ENCODE data around the gene RARB. TPM values are rescaled to one million over a fixed set of nuclear protein-coding genes. Genes with fewer than 3 reads are reported as not detected.

RARB gene
- total RNA-seq, 2 experiments from 2014 or later, result not detected

- Mint-ChIP-seq H3K9me3 (peaks cover 18% of the 10 kb centered on the region), H3K27ac (no peak overlapping the region), H3K4me1 (no peaks in the 10 kb centered on the region), H3K36me3 (ENCODE audit: low read depth) (peaks cover 3% of the 10 kb centered on the region), H3K4me3 (no peak overlapping the region), H3K27me3 (no peaks in the 10 kb centered on the region)
- CTCF ChIA-PET, result no interaction called here
- DNase-seq, result no peak
- POLR2A ChIA-PET, result no interaction called here
These were observed 67.7 kb downstream of the RARB start for GRCh38 chr3:25495726-25496253.

- H3K27ac Mint-ChIP-seq, result no peak overlapping the region
- H3K4me1 Mint-ChIP-seq, result no peaks in the 10 kb centered on the region
- POLR2A ChIA-PET, result no interaction called here
- no peak for DNase-seq
- no peaks in the 10 kb centered on the region for H3K27me3 Mint-ChIP-seq
- no peak overlapping the region for H3K4me3 Mint-ChIP-seq
- peaks cover 16% of the 10 kb centered on the region for H3K9me3 Mint-ChIP-seq
- H3K36me3 Mint-ChIP-seq (ENCODE audit: low read depth), result peaks cover 3% of the 10 kb centered on the region
- CTCF ChIA-PET, result no interaction called here
These were observed 69.0 kb downstream of the RARB start for GRCh38 chr3:25497096-25497495.

- no peak overlapping the region for H3K4me3 Mint-ChIP-seq
- no peaks in the 10 kb centered on the region for H3K36me3 Mint-ChIP-seq (ENCODE audit: low read depth)
- ChIA-PET POLR2A (no interaction called here), CTCF (no interaction called here)
- no peak overlapping the region for H3K27ac Mint-ChIP-seq
- H3K27me3 Mint-ChIP-seq, result no peaks in the 10 kb centered on the region
- no peak for DNase-seq
- H3K9me3 Mint-ChIP-seq, result peaks cover 2% of the 10 kb centered on the region
- no peaks in the 10 kb centered on the region for H3K4me1 Mint-ChIP-seq
These were observed 72.7 kb downstream of the RARB start for GRCh38 chr3:25500706-25501210.

- H3K36me3 Mint-ChIP-seq (ENCODE audit: low read depth), result no peaks in the 10 kb centered on the region
- no peak for DNase-seq
- ChIA-PET POLR2A (no interaction called here), CTCF (no interaction called here)
- peaks cover 2% of the 10 kb centered on the region for H3K9me3 Mint-ChIP-seq
- H3K27ac Mint-ChIP-seq, result no peak overlapping the region
- no peaks in the 10 kb centered on the region for H3K4me1 Mint-ChIP-seq
- H3K4me3 Mint-ChIP-seq, result no peak overlapping the region
- no peaks in the 10 kb centered on the region for H3K27me3 Mint-ChIP-seq
These were observed 74.2 kb downstream of the RARB start for GRCh38 chr3:25502233-25502632.

GRCh38 chr3:25503898-25504301 lies 75.8 kb downstream of the RARB start:
- H3K9me3 Mint-ChIP-seq, result peaks cover 2% of the 10 kb centered on the region
- POLR2A ChIA-PET, result no interaction called here

GRCh38 chr3:25505581-25505980 lies 77.5 kb downstream of the RARB start:
- H3K36me3 Mint-ChIP-seq (ENCODE audit: low read depth), result no peaks in the 10 kb centered on the region
- H3K4me1 Mint-ChIP-seq, result no peaks in the 10 kb centered on the region
- H3K9me3 Mint-ChIP-seq, result peaks cover 2% of the 10 kb centered on the region
- ChIA-PET CTCF (no interaction called here), POLR2A (no interaction called here)
- DNase-seq, result no peak
- H3K27me3 Mint-ChIP-seq, result no peaks in the 10 kb centered on the region
- no peak overlapping the region for H3K4me3 Mint-ChIP-seq
- no peak overlapping the region for H3K27ac Mint-ChIP-seq

More at GRCh38 chr3:25503898-25504301, 75.8 kb downstream of the RARB start:
- Mint-ChIP-seq H3K36me3 (ENCODE audit: low read depth) (no peaks in the 10 kb centered on the region), H3K27ac (no peak overlapping the region), H3K27me3 (no peaks in the 10 kb centered on the region), H3K4me3 (no peak overlapping the region), H3K4me1 (no peaks in the 10 kb centered on the region)
- CTCF ChIA-PET, result interaction anchor here (0.6 kb wide), 1 partner anchor 1240 kb away, joined by 3 read pairs; no protein-coding TSS in a partner anchor
- DNase-seq, result no peak

GRCh38 chr3:25507811-25508210 lies 79.7 kb downstream of the RARB start:
- Mint-ChIP-seq H3K4me1 (no peaks in the 10 kb centered on the region), H3K27ac (no peak overlapping the region), H3K9me3 (peaks cover 2% of the 10 kb centered on the region), H3K27me3 (no peaks in the 10 kb centered on the region), H3K4me3 (no peak overlapping the region), H3K36me3 (ENCODE audit: low read depth) (no peaks in the 10 kb centered on the region)
- POLR2A ChIA-PET, result no interaction called here
- DNase-seq, result no peak
- CTCF ChIA-PET, result no interaction called here

- Mint-ChIP-seq H3K27me3 (no peaks in the 10 kb centered on the region), H3K9me3 (peaks cover 2% of the 10 kb centered on the region), H3K27ac (no peak overlapping the region), H3K36me3 (ENCODE audit: low read depth) (no peaks in the 10 kb centered on the region), H3K4me1 (no peaks in the 10 kb centered on the region), H3K4me3 (no peak overlapping the region)
- POLR2A ChIA-PET, result no interaction called here
- DNase-seq, result no peak
- CTCF ChIA-PET, result no interaction called here
These were observed 80.4 kb downstream of the RARB start for GRCh38 chr3:25508433-25508832.

GRCh38 chr3:25508901-25509300 lies 80.8 kb downstream of the RARB start:
- Mint-ChIP-seq H3K4me1 (no peaks in the 10 kb centered on the region), H3K27me3 (no peaks in the 10 kb centered on the region), H3K4me3 (no peak overlapping the region), H3K9me3 (peaks cover 2% of the 10 kb centered on the region), H3K27ac (no peak overlapping the region), H3K36me3 (ENCODE audit: low read depth) (no peaks in the 10 kb centered on the region)
- DNase-seq, result no peak
- ChIA-PET POLR2A (no interaction called here), CTCF (no interaction called here)

- no peak overlapping the region for H3K4me3 Mint-ChIP-seq
- H3K27ac Mint-ChIP-seq, result no peak overlapping the region
- no peak for DNase-seq
- H3K36me3 Mint-ChIP-seq (ENCODE audit: low read depth), result no peaks in the 10 kb centered on the region
- H3K9me3 Mint-ChIP-seq, result peaks cover 2% of the 10 kb centered on the region
- ChIA-PET POLR2A (no interaction called here), CTCF (no interaction called here)
- no peaks in the 10 kb centered on the region for H3K4me1 Mint-ChIP-seq
- no peaks in the 10 kb centered on the region for H3K27me3 Mint-ChIP-seq
These were observed 82.7 kb downstream of the RARB start for GRCh38 chr3:25510797-25511196.

GRCh38 chr3:25511972-25512721 lies 84.1 kb downstream of the RARB start:
- ChIA-PET CTCF (no interaction called here), POLR2A (no interaction called here)
- no peak for DNase-seq
- H3K27me3 Mint-ChIP-seq, result no peaks in the 10 kb centered on the region
- no peaks in the 10 kb centered on the region for H3K36me3 Mint-ChIP-seq (ENCODE audit: low read depth)
- no peak overlapping the region for H3K27ac Mint-ChIP-seq
- H3K4me3 Mint-ChIP-seq, result no peak overlapping the region
- no peaks in the 10 kb centered on the region for H3K9me3 Mint-ChIP-seq
- H3K4me1 Mint-ChIP-seq, result no peaks in the 10 kb centered on the region

- Mint-ChIP-seq H3K9me3 (no peaks in the 10 kb centered on the region), H3K4me1 (no peaks in the 10 kb centered on the region), H3K27ac (no peak overlapping the region), H3K27me3 (no peaks in the 10 kb centered on the region), H3K4me3 (no peak overlapping the region), H3K36me3 (ENCODE audit: low read depth) (no peaks in the 10 kb centered on the region)
- DNase-seq, result no peak
- CTCF ChIA-PET, result no interaction called here
- POLR2A ChIA-PET, result no interaction called here
These were observed 85.7 kb downstream of the RARB start for GRCh38 chr3:25513642-25514266.

GRCh38 chr3:25515171-25515570 lies 87.1 kb downstream of the RARB start:
- no peak for DNase-seq
- Mint-ChIP-seq H3K4me1 (no peaks in the 10 kb centered on the region), H3K27me3 (no peaks in the 10 kb centered on the region), H3K36me3 (ENCODE audit: low read depth) (no peaks in the 10 kb centered on the region), H3K27ac (no peak overlapping the region), H3K4me3 (no peak overlapping the region), H3K9me3 (no peaks in the 10 kb centered on the region)
- ChIA-PET CTCF (no interaction called here), POLR2A (no interaction called here)
